HG02870 (cell line): Measurements from ENCODE around the gene WDR4.
"Not testable (repeated sequence)": the region's sequence is repeated elsewhere in the genome, so short reads cannot be mapped to it uniquely, and the experiment has no call there.

Source experiments
- ATAC-seq: cut with Tn5 transposase; IDR thresholded peaks from one replicate; pipeline ENCODE4 v1.9.1; 2021; ENCODE audit warnings: mild to moderate bottlenecking, moderate library complexity; ENCODE audit not compliant: unreplicated experiment

Gene WDR4

DNA sequence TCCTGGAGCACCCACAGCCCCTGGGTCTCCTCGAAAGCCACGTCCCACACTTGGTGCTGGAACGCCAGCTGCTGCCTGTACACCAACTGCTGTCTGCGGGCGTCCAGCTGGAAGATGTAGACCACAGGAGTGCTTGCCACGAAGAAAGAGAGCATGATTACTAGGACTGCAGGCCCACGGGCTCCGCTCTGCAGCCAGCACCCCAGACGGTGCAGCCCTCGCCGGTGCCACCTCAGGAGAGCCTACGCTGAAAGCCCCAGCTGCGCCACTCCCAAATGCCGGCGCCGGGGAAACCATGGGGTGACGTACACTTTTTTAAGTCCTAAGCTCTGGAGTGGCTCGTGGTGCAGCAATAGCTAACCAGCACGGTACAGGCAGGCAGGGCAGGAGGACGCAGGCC, 25.7 kb downstream of the WDR4 start:
- ATAC-seq = no peak

DNA sequence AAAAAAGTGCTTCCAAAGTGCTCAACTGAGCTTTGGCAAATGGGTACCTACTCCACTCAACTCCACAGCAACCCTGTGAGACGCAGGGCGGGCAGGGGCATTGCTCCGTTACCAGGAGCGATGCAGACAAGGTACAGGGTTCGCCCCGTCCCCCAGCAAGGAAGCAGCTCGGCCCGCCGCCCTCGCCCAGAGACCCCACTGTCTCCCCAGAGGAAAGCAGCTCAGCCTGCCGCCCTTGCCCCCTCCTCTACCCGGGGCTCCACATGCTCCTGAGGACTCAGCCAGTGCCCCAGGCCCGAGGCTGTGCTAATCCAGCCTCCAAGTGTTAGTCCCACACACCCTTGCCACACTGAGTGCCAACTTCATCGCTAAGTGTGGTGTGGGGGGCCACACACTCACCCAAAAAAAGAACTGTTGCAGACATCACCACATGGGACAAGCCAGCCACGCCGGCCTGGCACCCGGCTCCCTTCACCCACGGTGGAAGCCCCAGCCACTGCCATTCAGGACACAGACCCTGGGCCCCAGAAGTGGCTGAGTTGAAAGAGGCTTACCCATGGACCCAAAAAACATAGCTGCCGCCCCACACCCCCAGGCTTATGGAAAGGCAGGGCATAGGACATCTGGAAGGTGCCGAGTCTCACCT, 26.3 kb downstream of the WDR4 start:
- no peak for ATAC-seq

DNA sequence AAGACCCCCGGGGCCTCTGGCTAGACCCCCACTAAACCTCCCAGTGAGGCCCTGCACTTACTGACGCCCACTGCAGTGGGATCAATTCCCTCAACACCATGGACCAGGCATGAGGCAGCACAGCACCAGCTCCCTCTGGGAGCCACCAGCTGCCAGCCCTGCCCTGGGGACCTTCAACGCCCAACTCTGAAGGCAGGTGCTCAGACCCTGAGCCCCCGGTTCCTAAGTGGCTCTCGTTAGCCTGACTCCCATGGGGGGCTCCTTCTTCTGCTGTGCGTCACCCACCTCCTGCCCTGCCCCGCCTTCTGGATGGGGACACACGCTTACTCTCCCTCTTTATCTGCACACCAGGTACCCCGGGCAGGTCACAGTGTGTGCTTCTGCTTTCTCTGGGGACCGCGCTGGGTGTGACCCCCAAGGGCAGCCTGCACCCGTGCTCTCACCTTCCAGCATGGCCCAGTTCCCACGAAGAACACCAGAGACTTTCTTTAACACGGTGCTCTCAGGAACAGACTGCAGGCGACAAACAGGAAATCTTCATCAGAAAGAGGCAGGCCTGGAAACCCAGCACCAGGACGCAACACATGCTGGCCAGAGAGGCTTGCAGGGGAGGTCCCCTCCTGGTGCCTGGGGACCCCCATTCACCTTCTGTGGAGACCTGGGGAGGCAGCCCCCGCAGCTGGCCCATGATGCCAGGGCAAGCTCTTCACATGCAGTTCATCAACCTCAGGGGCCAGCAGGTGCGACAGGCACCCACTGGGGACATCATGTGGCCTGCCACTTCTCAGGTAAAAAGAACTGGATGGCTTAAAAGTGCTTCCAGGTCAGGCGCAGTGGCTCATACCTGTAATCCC, 27.3 kb downstream of the WDR4 start:
- no peak for ATAC-seq

DNA sequence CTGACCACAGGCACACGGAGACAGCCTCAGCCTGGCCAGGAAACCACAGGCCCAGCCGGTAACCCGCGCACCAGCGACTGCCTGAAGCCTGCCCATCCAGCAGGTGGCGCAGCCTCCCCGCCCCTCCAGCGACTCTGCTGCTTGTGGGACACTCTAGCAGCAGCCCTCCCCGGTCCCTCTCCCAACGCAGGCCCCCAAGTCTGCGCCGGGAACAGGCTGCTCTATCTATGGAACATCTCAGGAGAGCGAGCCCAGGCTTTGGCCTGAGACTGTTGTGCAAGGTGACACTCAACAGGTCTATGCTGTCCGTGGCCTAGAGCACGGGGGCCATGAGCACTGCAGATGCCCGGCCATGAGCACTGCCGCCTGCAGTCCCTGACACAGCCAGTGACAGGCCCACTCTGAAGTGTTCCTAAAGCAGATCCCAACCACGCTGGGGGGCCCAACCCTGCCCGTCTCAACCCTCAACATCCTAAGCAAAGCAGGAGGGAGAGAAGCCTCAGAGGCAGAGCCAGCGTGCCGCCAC, 28.4 kb downstream of the WDR4 start:
- no peak for ATAC-seq

DNA sequence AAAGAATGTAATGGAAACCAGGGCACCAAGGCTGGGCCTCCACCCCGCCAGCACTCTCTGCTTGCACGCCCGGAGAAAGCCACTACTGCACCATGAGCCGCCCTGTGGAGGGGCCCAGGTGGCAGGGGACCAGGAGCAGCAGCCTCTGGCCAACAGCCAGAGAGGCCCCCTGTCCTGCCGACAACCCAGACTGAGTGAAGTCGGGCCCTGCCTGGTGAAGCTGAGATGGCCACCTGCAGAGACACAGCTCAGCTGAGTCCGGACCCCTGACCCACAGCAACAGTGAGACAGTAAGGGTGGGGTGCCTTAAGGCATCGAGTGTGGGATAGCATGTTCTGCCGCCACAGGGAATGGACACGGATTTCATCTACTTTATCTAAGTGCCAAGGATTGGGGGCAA, 28.9 kb downstream of the WDR4 start:
- no peak for ATAC-seq

DNA sequence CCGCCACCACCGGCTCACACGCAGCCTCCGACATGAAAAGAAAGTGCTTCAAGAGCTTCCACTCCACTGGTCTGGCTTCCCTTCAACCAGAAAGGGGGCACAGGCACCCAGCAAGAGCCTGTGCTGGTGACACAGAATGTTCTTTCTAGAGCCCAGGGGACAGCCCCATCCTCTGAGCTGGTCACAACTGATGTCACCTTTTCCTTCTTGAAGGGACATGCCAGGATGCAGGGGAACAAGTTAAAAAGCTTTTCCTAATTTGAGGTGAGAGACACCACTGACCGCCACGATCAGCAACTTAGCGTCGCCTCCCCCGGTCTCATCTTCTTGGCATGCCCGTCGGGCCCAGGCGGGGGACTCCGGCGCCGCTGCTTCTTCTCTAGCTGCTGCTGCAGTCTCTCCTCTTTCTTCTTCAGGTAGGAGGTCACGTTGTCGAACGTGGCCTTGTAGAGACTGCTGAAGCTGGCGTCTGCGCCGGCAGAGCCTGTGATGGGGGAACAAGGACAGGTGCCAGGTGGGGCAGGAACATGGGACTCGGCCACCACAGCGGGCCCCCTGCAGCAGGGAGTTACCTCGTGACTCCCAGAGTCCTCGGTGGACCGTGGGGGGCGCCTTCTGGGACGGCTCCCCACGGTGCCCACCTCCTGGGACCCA, 29.5 kb downstream of the WDR4 start:
- no peak for ATAC-seq

DNA sequence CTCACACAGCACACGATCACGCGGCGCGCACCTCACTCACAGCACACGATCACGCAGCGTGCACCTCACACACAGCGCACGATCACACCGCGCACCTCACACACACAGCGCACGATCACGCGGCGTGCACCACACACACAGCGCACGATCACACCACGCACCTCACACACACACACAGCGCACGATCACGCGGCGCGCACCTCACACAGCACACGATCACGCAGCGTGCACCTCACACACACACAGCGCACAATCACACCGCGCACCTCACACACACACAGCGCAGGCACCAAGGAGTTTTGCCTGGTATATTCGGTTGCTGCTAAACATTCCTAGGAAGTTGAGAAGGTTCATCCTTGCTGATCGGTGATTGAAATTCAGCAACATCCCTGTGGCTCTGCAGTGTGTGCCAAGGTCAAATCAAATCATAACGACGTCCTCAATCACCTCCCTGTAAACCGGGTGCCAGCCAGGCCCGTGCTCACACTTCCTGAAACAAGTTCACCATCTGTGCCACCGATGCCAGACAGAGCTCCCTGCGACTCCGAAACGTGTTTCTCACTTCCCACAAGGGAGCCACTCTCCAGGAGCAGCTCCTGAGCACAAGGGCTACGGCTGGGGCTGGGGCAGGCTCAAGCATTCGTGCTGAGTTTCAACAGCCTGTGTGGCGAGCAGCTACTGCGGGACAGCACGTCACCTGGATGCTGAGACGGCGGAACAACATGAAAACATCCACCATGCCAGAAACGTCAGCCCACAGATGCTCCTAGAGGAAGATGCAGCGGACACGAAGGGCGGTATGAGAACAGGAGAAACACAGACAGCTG, 30.2 kb downstream of the WDR4 start:
- ATAC-seq = no peak

DNA sequence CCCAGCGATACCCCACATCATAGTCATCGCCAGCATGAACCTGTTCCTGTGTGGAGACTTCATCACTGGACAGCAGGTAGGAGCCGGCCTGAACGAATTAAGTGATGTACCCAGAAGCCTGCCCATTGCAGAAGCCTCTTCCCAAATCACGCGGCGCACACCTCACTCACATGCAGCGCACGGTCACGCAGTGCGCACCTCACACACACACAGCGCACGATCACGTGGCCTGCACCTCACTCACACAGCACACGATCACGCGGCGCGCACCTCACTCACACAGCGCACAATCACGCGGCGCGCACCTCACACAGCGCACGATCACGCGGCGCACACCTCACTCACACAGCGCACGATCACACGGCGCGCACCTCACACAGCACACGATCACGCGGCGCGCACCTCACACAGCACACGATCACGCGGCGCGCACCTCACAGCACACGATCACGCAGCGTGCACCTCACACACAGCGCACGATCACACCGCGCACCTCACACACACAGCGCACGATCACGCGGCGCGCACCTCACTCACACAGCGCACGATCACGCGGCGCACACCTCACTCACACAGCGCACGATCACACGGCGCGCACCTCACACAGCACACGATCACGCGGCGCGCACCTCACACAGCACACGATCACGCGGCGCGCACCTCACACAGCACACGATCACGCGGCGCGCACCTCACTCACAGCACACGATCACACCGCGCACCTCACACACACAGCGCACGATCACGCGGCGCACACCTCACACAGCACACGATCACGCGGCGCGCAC, 31.0 kb downstream of the WDR4 start:
- ATAC-seq = not testable (repeated sequence)

DNA sequence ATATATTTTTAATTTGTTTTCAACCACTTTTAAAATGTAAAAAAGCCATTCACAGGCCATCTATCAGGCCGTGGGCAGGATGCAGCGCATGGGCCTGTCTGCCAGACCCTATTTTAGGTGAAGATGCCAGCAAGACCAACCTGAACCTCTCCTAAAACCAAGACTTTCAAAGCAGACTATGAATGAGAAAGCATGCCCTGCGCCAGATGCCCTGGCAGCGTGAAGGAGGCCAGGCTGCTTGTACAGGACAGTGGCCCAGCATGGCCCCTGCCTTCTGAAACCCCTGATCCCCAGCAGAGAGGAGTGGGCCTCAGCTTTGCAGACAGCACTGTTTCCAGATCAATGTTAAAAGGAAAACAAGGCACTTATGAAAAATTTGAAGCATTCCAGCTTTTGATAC, 31.6 kb downstream of the WDR4 start:
- no peak for ATAC-seq

DNA sequence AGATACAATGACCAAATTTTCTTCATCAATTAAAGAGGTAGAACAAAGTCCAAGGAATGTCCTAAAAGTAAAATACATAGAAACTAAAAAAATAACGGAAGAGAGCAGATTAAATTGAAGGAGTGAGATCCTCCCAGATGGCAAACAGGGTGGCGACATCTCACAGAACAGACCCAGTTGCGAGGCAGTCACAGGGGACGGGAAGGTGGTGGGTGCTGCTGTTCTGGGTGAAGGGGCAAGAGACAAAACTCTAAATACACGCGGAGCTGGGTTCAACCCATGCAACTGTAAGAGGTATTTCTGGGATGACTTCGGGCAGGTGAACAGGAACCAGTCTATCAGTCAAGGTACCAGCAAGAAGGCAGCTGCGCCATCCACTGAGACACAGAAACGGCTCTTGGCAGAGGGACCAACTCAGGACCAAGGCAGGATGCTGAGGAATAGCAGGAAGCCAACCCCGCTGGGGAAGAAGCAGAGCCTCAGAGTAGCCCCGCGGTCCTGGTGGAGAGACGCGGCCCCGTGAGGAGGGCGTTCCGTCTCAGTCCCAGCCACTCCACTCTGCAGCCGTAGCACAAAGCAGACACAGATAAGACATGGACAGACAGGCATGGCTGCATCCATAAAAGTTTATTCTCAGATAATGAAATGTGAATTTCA, 32.2 kb downstream of the WDR4 start:
- no peak for ATAC-seq

DNA sequence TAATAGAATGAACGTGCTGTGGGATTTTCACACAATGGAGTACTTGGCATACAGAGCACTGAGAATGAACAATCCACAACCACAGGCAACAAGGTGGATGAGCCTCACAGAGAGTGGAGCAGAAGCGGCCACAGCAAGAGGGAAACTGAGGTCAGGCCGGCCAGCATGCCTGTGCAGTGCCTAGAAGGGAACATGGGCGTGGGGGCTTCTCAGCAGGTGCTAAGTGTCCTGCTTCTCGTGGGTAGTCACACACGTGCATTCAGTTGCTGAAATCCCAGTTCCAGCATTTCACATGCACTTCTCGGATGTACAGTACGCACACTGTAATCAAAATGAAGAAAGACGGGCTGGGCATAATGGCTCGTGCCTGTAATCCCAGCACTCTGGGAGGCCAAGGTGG, 33.1 kb downstream of the WDR4 start:
- no peak for ATAC-seq

DNA sequence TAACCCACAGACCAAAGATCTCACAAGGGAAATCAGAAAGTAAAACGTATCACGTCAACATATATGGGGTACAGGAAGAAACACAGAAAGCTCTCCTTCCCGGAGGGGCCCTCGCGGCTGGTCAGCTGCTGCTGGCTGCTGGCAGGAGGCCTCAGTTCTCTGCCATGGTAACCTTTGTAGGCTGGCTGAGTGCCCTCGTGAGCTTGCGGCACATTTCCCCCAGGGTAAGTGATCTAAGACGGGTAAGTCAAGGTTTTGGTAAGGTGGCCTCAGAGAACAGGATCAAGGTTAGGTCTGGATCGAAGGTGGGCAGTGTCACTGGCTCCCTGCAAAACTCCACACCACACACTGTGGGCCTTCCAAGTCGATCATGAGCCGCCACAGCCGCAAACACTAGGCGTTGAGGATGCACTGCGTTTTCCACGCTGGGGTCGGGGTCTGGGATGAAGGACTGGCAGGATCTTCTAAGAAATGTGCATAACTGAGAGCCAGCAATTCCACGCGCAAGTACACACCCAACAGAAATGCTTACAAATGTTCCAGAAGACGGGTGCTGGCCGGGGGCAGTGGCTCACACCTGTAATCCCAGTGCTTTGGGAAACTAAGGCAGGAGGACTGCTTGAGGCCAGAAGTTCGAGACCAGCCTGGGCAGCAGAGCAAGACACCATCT, 33.9 kb downstream of the WDR4 start:
- no peak for ATAC-seq

DNA sequence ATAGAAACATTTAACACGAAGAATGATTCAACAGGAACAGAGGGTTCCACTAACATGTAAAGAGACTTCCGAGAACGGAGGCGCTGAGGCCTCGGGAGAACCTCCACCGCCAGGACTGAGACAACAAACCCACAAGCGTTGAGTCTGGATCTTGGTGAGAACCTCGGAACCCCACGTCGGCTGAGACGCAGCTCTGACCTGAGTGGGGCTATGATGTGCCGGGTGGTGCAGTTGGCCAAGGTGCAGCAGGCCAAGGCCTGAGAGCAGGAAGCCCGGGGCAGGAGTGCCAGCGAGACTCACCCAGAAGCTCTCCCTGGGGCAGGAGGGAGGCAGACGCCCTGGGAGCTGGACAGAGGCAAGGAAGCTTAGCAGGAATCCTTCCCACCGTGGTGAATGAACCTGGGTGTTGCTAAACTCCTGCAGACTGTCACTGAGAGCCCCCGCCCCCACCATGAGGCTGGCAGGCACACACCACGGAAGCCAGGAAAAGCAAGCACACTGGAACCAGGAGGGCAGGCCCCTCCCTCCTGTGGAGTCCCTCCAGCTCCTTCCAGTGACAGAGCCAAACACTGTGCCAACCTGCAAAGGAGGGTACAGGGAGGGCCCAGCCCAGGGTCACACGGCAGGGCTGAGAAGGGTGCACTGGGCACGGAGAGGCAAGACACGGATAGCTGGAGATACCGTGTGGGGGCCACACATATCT, 34.8 kb downstream of the WDR4 start:
- no peak for ATAC-seq

DNA sequence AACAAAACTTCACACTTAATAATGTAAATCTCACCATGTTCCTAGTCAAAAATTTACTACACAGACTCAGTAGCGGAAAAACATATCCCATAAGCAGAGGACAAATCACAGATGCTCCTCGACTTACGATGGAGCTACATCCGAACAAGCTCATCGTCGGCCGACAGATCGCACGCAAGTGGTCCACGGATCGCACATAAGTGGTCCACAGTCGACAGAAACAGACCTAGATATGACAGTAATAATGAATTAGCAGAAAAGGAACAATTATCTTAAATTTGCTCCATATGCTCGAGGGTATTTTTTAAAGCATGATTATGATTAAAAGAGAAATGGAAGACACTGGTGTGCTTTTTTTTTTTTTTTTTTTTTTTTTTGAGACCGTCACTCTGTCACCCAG, 36.3 kb downstream of the WDR4 start:
- no peak for ATAC-seq

DNA sequence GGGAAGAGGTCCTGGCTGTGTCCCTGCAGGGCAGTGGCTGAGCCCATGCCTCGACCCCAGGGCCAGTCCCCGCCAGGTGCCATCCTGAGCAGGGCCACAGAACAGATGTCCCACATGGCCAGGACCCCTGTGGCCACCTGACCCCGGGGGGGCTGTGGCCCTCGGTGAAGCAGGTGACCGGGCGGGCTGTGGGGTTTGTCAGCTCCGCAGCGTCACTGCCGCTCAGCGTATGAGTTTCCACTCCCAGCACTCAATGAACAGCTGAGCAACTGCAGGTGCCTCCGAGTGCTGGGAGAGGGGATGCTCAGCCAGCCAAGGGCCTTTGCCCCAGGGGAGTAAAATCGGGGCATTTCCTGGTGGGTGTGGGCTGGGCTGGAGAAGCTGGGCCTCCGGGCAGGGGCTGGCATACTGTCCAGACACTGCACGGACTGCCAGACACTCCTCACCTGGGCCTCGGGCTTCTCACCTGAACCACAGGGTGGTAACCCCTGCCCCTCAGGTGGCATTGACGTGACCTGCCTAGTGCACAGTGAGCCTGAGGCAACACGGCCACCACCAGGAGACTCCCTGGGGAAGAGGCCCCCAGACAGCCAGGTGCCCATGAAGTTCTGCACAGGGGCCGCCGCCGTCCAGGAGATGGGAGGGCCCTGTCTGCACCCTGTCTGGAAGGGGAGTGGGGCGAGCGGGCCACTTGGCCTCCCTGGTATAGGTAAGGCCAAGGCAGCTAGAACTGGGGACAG, 37.3 kb downstream of the WDR4 start:
- ATAC-seq = not testable (repeated sequence)

DNA sequence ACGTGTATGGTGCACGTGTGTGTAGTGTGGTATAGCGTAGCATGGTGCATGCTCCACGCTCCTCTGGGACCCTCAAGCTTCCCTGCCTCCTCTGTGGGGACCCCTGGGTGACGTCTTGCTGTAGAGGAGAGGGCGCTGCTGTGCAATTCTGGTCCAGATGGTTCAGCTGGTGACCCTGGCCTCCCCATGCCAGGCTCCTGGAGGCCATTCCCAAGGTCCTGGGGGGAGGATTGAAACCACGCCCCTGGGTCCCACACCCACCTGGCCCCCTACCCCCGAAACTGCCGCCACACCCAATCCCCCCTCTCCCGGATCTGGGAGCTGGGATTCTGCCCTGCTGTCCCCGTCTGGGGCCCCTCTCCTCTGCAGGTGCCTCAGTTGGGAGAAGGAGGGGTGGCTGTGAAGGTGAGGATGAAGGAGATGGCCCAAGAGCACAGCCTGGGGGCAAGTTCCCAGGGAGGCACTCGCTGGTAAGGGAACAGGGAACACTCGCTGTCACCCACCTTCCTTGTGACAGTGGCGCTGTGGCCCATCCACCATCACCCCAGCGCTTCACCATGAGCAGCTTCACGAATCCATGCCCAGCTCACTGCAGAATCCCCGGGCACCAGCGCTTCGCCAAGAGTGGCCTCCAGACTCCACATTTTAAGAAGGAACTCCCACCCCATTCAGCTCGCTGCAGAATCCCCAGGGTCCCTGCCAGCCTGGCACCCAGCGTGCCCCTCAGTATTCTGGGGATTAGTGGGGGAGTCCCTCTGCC, 38.0 kb downstream of the WDR4 start:
- no peak for ATAC-seq
